ENCODE data around the gene ANKRD61. TPM values are rescaled to one million over a fixed set of nuclear protein-coding genes. Genes with fewer than 3 reads are reported as not detected.
A peak's percentile ranks its signal among the peaks of the same experiment; 100 is the strongest.
"Not testable (repeated sequence)": the region's sequence is repeated elsewhere in the genome, so short reads cannot be mapped to it uniquely, and the experiment has no call there.

ANKRD61 gene
- polyA plus RNA-seq (ENCODE audit: insufficient read length in 4 of 4), result 1 to 10 TPM in 1 of 4 donors, under 1 TPM in 3; 0.61 to 1.4 (median 0.78) TPM

- DNase-seq (ENCODE audit: low read depth in 4 of 4, low spot score in 3 of 4), result no peak
These were observed at the start of gene ANKRD61 for GRCh38 chr7:6030988-6031387. Gene ANKRD61, plus strand, starts transcription at chr7:6031376. Its CDS starts 0 bp downstream, at chr7:6031376.

- not testable (repeated sequence) for DNase-seq (ENCODE audit: low read depth in 4 of 4, low spot score in 3 of 4)
These were observed 44.1 kb upstream of the ANKRD61 start for GRCh38 chr7:5987061-5987460.

GRCh38 chr7:5997210-5997808, 33.9 kb upstream of the ANKRD61 start:
- no peak for DNase-seq (ENCODE audit: low read depth in 4 of 4, low spot score in 3 of 4)

- no peak for DNase-seq (ENCODE audit: low read depth in 4 of 4, low spot score in 3 of 4)
These were observed 23.8 kb upstream of the ANKRD61 start for GRCh38 chr7:6007386-6007785.

GRCh38 chr7:6007835-6008590, 23.2 kb upstream of the ANKRD61 start:
- not testable (repeated sequence) for DNase-seq (ENCODE audit: low read depth in 4 of 4, low spot score in 3 of 4)

GRCh38 chr7:6008668-6009611, 22.2 kb upstream of the ANKRD61 start, which contains the start of the genes AIMP2 and PMS2:
Gene AIMP2, plus strand, starts transcription at chr7:6009272. Its CDS starts 92 bp downstream, at chr7:6009364.
Gene PMS2, minus strand, starts transcription at chr7:6009049. Its CDS starts 30 bp downstream, at chr7:6009019.
- peak; percentile 98 to 100 (median 99) for DNase-seq (ENCODE audit: low read depth in 4 of 4, low spot score in 3 of 4)

- DNase-seq (ENCODE audit: low read depth in 4 of 4, low spot score in 3 of 4), result not testable (repeated sequence)
These were observed 20.8 kb upstream of the ANKRD61 start for GRCh38 chr7:6010370-6010769.

GRCh38 chr7:6011541-6011940, 19.6 kb upstream of the ANKRD61 start:
- DNase-seq (ENCODE audit: low read depth in 4 of 4, low spot score in 3 of 4), result no peak

- no peak for DNase-seq (ENCODE audit: low read depth in 4 of 4, low spot score in 3 of 4)
These were observed 18.6 kb upstream of the ANKRD61 start for GRCh38 chr7:6012355-6013104.

- DNase-seq (ENCODE audit: low read depth in 4 of 4, low spot score in 3 of 4), result no peak
These were observed 15.1 kb upstream of the ANKRD61 start for GRCh38 chr7:6015917-6016652.

- no peak for DNase-seq (ENCODE audit: low read depth in 4 of 4, low spot score in 3 of 4)
These were observed 14.6 kb upstream of the ANKRD61 start for GRCh38 chr7:6016653-6016966.

- DNase-seq (ENCODE audit: low read depth in 4 of 4, low spot score in 3 of 4), result no peak
These were observed 10.5 kb upstream of the ANKRD61 start for GRCh38 chr7:6020371-6021286.

- no peak for DNase-seq (ENCODE audit: low read depth in 4 of 4, low spot score in 3 of 4)
These were observed 8.5 kb upstream of the ANKRD61 start for GRCh38 chr7:6022707-6023106.

GRCh38 chr7:6023974-6024435, 7.2 kb upstream of the ANKRD61 start:
- DNase-seq (ENCODE audit: low read depth in 4 of 4, low spot score in 3 of 4), result no peak

- no peak for DNase-seq (ENCODE audit: low read depth in 4 of 4, low spot score in 3 of 4)
These were observed 5.0 kb upstream of the ANKRD61 start for GRCh38 chr7:6026011-6026819.

GRCh38 chr7:6026820-6027311, 4.3 kb upstream of the ANKRD61 start:
- no peak for DNase-seq (ENCODE audit: low read depth in 4 of 4, low spot score in 3 of 4)

- DNase-seq (ENCODE audit: low read depth in 4 of 4, low spot score in 3 of 4), result no peak
These were observed 3.3 kb upstream of the ANKRD61 start for GRCh38 chr7:6027806-6028365.

Data from right renal pelvis (tissue), 4 donors.